Fibroblast of skin of abdomen (primary cell): ENCODE data around the gene RHOB. TPM values are rescaled to one million over a fixed set of nuclear protein-coding genes. Genes with fewer than 3 reads are reported as not detected.
A peak's percentile ranks its signal among the peaks of the same experiment; 100 is the strongest.
"Not testable (repeated sequence)": the region's sequence is repeated elsewhere in the genome, so short reads cannot be mapped to it uniquely, and the experiment has no call there.

Experiments used
- DNase-seq: peaks from one replicate; pipeline ENCODE4 v3.0.0-alpha.2; 2013
- polyA plus RNA-seq, 2 experiments: library from polyadenylated mRNA; unstranded; fragments of 120-200 nt; gene quantifications; one replicate each; pipeline ENCODE4 v1.2.1, GENCODE V29; 2013; ENCODE audit not compliant: insufficient read length in 2 of 2

The RHOB gene
- polyA plus RNA-seq (2013, experiment 1 of 2; ENCODE audit: insufficient read length) = 43.7 TPM
- 49.1 TPM for polyA plus RNA-seq (2013, experiment 2 of 2; ENCODE audit: insufficient read length)

DNA sequence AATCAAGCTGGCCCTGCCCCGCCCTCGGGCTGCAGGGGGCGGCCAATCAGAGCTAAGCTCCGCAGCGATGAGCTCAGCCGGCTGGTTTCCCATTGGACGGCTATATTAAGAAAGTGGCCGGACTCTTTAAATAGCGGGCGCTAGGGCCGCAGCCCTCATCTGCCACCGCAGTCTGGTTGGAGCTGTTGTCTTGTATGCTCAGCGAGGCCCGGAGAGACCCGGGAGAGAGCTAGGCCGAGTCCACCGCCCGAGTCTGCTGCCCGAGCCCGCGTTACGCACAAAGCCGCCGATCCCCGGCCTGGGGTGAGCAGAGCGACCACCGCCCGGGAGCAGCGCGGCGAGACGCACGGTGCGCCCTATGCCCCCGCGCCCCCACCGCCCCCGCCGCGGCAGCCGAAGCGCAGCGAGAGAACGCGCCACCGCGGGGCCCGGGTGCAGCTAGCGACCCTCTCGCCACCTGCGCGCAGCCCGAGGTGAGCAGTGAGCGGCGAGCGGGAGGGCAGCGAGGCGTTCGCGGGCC is at the start of gene RHOB:
TSS of gene RHOB (plus strand) at position 158 of the 520 bp plus-strand sequence. CDS start 392 bp downstream, outside the sequence.
- peak; percentile 99 for DNase-seq

DNA sequence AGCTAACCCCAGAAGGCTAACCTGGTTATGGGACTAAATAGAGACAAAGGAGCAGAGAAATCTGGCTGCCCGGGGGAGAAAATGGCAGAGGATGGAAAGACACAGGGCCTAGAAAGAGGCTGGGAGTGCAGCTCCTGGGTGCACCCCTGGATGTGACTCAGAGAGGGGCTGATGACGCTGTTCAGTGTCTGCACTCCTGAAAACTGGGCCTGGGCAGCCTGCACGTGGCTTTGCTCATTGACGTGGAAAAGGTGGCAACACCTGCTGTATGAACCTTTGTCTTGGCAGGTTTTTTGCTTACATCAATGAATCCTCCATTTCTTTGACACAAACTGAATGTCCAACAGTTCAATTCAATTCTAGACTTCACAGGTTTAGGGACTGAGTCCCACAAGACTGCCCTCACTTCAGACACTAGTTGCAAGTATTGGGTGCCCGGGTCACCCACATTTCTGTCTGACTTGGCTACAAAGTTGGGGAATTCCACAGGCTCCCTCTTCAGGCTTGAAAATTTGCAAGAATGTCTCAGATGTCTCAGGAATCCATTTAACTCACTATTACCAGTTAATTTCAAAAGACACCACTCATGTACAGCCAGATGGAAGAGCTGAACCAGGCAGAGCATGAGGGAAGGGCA is 48.9 kb upstream of the RHOB start:
- DNase-seq = no peak

DNA sequence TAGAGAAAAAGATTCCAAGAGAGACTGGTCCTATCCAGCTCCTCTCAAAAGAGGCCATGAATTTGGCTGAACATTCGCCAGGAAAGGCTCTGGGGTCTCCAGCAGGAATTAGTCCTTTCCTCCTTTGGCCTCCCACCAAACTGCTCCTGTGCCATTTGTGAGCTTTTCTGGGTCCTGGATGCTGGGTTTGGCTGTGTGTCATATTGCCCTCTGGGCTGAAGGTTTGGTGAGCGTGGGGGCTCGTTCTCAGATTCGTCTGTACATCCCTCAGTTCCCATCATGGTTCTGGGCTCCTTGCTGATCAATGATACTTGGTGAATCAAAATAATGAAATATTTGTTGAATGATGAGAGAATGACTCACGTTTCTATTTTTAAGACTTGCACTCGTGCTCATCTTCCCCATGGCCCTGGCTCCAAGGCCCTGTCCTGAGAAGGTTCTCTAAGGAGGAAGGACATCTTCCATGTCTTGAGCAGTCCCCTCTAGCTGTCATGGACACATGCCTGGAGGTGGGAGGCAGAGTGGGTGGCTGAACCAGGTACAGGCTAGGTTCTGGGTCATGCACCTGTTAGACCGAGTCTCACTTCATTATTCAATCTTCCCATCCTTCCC is 47.8 kb upstream of the RHOB start:
- DNase-seq = no peak

DNA sequence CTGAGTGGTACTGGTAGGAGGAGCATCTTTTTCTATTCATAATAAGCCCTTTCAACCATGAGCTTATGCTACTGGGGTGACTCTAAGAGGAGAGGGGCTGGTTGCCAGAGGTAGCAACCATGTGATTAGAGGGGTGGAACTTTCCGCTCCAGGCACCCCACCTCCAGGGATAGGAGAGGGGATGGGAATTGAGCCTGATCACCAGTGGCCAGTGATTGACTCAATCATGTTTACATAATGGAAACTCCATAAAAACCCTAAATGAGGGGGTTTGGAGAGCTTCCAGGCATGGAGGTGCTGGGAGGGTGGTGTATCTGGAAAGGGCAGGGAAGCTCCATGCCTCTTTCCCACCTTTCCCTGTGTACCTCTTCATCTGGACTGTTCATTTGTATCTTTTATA is 46.6 kb upstream of the RHOB start:
- DNase-seq = no peak

DNA sequence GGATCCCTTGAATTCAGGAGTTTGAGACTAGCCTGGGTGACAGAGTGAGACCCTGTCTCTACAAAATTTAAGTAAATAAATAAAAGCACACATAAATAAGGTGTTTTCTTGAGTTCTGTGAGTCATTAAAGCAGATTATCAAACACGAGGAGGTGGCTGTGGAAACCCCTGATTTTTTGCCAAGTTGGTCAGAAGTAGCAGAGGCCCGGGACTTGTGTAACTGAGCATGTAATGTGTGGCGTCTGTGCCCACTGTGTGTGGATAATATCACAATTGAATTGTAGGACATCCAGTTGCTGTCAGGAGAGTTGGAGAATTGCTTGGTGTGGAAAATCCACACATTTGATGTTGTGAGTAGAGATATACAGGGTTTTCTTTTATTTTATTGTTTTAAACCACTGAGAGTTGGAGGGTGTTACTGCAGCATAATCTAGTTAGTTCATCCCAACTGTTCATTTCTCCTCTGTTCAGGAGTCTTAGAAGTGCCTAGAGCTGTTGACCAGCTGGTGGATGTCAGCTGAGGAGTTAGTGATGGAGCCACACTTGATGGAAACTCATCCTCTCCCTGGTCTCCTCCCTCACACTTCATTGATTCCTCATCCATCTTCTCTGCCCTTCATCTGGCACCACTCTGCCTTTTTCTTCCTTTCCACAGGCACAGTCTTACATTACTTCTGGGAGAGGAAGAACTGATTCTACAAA is 45.9 kb upstream of the RHOB start:
- no peak for DNase-seq

DNA sequence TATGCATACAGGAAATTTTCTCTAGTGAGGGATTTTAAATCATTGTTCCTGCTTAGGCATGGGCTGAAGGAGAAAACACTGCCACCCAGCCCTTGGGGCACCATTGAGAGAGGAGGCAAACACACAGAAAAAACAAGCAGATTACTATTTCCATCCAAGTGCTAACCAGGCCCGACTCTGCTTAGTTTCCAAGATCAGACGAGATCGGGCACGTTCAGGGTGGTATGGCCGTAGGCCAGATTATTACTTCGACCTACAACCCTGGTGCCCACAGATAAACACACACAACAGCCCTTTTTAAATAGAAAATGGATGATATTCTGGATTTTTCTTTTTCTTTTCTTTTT is 45.4 kb upstream of the RHOB start:
- DNase-seq = no peak

DNA sequence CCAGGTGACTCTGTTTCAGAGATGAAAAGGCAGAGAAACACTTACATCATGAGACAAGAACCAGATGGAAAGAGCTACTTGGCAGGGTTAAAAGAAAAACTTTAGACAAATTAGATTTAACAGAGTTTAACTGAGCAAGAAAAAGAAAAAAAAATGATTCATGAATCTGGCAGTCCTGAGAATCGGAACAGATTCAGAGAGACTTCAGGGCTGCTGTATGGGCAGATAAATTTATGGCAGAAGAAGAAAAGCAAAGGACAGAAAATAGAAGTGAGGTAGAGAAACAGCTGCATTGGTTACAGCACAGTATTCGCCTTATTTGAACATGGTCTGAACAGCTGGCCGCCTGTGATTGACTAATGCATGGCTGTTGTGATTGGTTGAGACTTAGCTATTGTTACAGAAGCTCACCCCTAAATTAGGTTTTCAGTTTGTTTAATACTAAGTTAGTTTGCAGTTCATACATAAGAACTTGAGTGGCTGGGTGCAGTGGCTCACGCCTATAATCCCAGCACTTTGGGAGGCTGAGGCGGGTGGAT is 43.0 kb upstream of the RHOB start:
- DNase-seq = no peak

DNA sequence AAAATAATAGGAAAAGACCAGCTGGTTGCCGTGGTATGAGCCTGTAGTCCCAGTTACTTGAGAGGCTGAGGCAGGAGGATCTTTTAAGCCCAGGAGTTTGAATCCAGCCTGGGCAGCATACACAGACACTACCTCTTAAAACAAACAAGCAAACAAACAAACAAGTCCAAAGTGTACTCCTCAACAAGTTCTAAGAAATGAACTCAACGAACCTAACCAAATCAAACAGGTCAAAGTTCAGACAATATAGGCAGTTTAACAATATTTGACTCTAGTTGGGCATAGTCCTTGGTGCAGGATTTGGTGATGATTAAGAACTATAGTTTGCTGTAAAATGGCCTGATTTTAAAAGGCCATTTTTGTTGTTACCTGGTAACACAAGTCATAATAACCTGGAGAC is 41.9 kb upstream of the RHOB start:
- no peak for DNase-seq

DNA sequence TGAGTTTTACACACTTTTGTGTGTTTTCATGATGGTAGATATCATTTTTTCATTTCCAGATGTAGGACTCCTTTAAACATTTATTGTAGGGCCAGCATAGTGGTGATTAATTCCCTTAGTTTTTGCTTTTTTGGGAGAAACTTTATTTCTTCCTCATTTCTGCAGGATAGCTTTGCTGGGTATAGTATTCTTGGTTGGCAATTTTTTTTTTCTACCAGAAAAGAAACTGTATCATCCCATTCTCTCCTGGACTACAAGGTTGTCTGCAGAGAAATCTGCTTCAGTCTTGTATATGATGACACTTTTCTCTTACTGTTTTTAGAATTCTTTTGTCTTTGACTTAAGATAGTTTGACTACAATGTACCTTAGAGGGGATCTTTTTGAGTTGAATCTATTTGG is 37.8 kb upstream of the RHOB start:
- no peak for DNase-seq

DNA sequence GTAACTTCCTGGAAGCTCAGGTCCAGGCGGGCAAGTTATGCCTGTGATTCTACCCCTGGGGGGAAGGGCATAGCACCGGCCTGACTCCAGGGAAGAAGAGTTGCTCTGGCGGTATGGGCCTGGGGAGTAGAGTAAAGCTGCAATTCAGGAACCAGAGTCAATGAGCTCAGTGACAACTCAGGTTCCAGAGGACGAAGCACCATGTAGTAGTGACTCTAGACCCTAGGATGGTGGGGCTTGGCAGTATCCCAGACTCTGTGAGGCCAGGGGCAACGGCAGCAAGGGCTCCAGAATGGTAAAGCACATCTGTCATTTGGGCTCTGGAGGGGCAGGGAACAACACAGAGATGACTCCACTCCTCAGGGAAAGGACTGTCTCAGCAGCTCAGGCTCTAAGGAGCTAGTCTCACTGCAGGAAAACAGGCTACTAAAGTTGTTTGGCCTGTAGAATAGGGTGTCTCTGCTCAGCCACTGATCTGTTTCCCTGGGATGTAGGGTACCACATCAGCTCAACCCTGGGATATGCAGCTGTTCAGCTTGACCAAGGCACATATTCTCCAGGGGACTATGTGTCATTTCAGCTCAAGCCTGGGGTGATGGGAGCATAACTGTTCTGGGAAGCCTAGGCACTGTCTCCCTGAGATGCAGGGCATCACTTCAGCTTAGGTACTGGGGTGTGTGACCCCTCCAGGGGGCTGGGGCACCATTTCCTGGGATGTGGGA is 36.2 kb upstream of the RHOB start:
- DNase-seq = no peak

DNA sequence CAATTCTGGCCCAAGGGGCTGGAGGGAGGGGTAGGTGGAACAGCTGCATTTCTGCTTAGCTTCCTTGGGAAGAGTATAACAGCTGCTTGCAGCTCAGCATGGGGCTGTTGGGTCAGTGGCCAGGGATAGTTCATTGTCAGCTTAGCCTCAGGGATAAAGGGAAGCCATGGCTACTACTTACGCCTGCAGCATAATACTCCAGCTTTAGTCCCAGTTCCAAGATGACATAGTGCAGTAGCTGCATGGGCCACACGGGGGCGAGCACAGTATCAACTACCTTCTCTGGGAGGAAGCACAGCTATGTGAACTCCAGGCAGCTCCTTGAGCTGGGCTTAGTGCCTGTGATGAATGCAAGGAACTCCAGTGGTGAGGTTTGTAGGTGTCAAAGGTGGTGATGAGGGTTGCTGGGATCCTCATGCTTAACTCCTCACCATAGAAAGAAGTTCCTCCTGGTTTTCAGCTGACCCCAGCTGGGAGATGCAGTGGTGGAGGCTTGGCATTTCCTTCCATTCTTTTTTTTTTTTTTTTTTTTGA is 35.4 kb upstream of the RHOB start:
- DNase-seq = peak; percentile 67

DNA sequence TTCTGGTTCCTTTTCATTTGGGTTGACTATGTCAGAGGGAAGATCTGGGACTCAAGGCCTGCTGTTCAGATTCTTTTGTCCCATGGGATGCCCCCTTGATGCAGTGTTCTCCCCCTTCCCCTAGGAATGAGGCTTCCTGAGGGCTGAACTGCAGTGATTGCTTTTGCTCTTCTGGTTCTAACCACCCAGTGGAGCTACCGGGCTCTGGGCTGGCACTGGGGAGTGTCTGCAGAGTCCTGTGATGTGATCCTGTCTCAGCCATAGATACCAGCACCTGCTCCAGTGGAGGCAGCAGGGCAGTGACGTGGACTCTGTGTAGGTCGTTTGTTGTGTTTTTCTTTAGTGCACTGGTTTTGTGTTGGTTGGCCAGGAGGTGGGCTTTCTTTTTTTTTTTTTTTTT is 32.1 kb upstream of the RHOB start:
- no peak for DNase-seq

DNA sequence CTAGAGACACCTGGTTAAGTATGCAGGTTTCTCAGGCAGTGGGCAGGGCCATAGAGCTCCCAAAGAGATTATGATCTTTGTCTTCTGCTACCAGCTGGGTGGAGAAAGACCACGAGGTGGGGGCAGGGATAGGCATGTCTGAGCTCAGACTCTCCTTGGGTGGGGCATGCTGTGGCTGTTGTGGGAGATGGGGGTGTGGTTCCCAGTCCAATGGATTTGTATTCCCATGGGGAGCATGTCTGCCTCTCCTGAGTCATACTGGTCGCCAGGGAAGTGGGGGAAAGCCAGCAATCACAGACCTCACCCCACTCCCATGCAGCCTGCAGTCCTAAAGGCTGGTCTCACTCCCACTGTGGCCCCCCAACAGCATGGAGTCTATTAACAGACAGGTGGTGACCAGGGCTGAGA is 31.4 kb upstream of the RHOB start:
- DNase-seq = no peak

DNA sequence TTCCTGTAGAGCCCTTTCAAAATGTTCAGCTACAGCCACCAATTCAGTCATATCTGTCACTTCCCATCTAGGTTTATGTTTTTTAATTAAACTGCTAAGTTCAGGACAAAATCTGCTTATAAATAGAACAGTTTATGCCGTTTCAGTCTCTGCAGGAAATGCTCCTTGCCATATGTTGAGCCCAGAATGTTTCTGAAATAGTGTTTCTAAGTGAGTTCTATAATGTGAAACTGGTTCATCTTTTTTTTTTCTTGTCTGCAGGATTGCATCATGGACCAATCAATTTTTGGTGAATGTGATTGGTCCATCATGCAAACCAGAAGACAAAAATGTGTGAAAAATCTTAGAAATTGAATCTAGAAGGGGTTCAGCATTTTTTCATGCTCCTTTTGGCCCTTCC is 30.2 kb upstream of the RHOB start:
- DNase-seq = no peak

DNA sequence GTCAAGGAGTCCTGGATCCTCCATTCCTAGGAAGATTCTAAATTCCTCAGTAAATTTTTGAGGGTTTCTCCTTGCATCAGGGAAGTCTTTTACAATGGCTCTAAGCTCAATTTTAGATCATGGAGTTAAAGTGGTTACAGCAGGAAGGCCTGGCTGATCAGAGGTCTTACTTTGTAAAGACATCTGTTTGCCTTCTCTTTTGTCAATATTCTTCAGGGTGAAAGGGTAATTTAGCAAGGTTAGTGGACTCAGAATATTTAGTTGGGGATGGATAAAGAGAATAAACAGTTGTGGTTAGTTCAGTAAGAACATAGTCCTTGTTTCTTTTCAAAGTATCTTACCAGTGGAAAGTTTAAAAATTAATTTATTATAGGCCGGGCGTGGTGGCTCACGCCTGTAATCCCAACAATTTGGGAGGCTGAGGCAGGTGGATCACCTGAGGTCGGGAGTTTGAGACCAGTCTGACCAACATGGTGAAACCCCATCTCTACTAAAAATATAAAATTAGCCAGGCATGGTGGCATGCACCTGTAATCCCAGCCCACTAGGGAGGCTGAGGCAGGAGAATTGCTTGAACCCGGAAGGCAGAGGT is 29.5 kb upstream of the RHOB start:
- not testable (repeated sequence) for DNase-seq

DNA sequence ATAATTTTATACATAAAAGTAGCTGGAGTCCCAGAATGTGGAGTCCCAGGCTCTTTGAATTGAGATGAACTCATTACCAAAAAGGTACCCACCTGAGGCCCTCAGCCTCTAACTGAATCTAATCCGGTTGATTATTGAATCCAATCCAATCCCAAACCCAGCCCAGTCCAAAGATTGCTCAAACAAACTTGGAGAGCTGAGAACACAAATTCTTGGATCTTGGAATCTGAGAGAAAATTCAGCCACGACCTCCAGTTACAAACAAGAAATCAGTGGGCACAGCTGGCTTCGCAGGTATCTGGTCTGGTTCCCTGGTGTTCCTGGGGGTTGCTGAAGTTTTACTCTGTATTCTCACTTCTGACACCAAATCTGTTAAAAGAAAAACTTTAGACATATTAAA is 28.4 kb upstream of the RHOB start:
- DNase-seq = no peak

DNA sequence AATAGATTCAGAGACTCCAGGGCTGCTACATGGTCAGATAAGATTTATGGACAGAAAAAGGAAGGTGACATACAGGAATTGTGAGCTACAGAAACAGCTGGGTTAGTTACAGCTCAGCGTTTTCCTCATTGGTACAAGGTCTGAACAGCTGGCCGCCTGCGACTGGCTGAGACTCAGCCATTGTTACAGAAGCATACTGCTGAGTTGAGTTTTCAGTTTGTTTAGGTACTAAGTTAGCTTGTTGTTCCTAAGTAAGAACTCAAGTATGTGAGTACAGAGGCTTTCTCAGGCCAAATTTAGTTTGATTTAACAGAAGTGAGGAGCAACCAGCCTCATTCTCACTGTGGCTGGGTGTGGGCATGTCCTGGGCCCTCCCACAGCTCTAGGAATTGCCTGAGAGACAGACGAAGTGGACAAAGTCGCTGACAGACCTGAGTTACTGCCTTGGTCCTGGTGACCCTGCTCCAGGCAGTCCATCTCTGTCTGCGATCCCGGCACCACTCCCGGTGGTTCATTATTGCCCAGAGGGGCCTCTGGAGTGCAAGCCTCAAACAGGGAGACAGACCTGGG is 27.8 kb upstream of the RHOB start:
- DNase-seq = peak; percentile 8

DNA sequence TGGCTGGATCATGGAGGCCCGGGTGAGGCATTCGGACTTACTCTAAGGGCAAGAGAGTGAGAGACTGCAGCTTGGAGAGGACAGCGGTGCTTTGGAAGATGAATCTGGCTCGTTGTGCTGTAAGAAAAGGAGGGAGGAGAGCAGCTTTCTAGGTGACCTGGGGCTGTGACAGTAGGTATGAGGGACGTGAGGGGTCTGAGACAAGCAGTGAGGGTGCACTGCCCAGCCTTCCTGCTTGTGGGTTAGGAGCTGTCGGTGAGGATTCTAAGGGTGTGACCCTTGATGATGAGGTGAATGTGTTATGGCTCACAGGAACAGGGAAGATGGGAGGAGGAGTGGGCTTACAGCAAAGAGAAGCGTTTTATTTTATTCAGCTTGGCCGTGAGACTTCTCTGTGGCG is 27.1 kb upstream of the RHOB start:
- no peak for DNase-seq

DNA sequence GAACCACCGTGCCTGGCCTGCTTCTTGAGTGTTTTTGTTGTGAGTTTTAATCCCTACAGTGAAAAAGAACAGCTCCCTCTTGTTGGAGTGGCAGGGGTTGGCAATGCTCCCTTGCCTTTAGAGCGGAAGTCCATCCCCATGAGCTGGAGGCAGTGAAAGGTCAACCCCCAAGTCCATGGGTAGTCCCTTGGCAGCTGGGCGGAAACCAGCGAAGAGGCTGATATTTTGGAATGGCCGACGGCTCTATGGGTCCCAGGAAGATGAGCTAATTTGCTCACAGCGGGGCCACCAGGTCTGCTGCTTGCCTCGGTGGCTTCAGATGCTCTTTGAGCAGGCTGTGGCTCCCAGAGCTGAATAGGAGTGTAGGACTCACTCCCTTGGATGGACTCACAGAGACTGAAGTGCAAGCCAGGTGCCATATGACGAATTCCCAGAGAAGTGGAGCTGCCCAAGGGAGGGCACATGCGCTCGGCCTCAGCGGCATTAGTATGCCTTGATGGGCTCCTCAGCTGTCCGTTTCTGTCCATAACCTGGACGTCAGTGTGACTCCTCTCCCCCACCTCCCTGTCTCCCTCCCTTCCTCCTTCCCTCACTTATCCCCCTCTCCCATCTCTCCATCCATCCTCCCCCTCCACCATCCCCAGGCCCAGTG is 25.4 kb upstream of the RHOB start:
- DNase-seq = no peak

DNA sequence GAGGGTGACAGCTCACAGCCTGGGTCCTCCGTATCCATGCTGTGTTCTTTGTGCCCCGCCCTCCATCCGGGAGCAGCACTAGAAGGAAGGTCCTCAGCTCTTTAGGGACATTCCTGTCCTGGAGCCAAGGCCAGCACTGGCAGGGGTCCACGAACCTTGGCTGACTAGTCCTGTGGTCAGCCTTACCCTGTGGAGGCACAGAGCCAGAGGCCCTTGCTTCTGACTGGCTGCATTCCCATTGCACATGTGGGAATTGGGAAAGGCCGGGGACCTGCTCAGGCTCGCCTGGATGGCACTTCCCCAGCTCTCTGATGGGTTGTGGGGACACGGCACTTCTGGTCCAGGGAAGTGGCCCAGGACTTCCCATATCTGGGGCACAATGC is 24.9 kb upstream of the RHOB start:
- peak; percentile 84 for DNase-seq
